ENCODE data around the gene MYOF. TPM values are rescaled to one million over a fixed set of nuclear protein-coding genes. Genes with fewer than 3 reads are reported as not detected.
"Not testable (repeated sequence)": the region's sequence is repeated elsewhere in the genome, so short reads cannot be mapped to it uniquely, and the experiment has no call there.

The MYOF gene
- total RNA-seq, 2 experiments from 2014 or later = 10.4 to 10.5 TPM

GRCh38 chr10:93288679-93289634, 193.2 kb downstream of the MYOF start:
- H3K9me3 Mint-ChIP-seq = no peaks in the 10 kb centered on the region
- H3K4me3 Mint-ChIP-seq = no peak overlapping the region
- H3K4me1 Mint-ChIP-seq (ENCODE audit: low read depth) = no peaks in the 10 kb centered on the region
- CTCF ChIA-PET = interaction anchor here (1.2 to 3.7 kb wide), 3 partner anchors 10 to 173 kb away, joined by 3 to 23 read pairs (median 9); no protein-coding TSS in a partner anchor
- H3K27me3 Mint-ChIP-seq (ENCODE audit: low read depth) = no peaks in the 10 kb centered on the region
- intact Hi-C loops (cut with micrococcal nuclease) = loop anchor here (1.0 to 2.0 kb wide), 6 partner anchors 64 to 404 kb away; partner anchors contain the start of gene MYOF
- peak; percentile 73 for DNase-seq
- H3K27ac Mint-ChIP-seq = peak overlapping the region; percentile 10
- no peaks in the 10 kb centered on the region for H3K36me3 Mint-ChIP-seq (ENCODE audit: low read depth)

- Mint-ChIP-seq H3K4me1 (ENCODE audit: low read depth) (no peaks in the 10 kb centered on the region), H3K36me3 (ENCODE audit: low read depth) (no peaks in the 10 kb centered on the region), H3K4me3 (no peak overlapping the region), H3K9me3 (no peaks in the 10 kb centered on the region), H3K27me3 (ENCODE audit: low read depth) (no peaks in the 10 kb centered on the region), H3K27ac (no peak overlapping the region)
- intact Hi-C loops (cut with micrococcal nuclease) = loop anchor here (2.0 kb wide), 2 partner anchors 65 to 323 kb away; no protein-coding TSS in a partner anchor
- CTCF ChIA-PET = interaction anchor here (0.7 to 1.2 kb wide), 2 partner anchors 171 to 407 kb away, joined by 3 read pairs; no protein-coding TSS in a partner anchor
- DNase-seq = no peak
Measured at GRCh38 chr10:93287775-93288174, 194.4 kb downstream of the MYOF start.

- intact Hi-C loops (cut with micrococcal nuclease); H3K4me1 Mint-ChIP-seq (ENCODE audit: low read depth): not testable (repeated sequence)
- CTCF ChIA-PET = interaction anchor here (0.6 to 1.4 kb wide), 5 partner anchors 11 to 319 kb away, joined by 3 to 6 read pairs (median 4); no protein-coding TSS in a partner anchor
Measured at GRCh38 chr10:93284246-93284645, 197.9 kb downstream of the MYOF start.

GRCh38 chr10:93281367-93281720, 200.8 kb downstream of the MYOF start:
- DNase-seq = no peak
- Mint-ChIP-seq H3K4me1 (ENCODE audit: low read depth) (no peaks in the 10 kb centered on the region), H3K4me3 (no peak overlapping the region), H3K27me3 (ENCODE audit: low read depth) (no peaks in the 10 kb centered on the region), H3K27ac (no peak overlapping the region), H3K36me3 (ENCODE audit: low read depth) (no peaks in the 10 kb centered on the region), H3K9me3 (no peaks in the 10 kb centered on the region)
- intact Hi-C loops (cut with micrococcal nuclease) = no loop called here
- CTCF ChIA-PET = no interaction called here

More at GRCh38 chr10:93284246-93284645, 197.9 kb downstream of the MYOF start:
- H3K9me3 Mint-ChIP-seq; H3K27me3 Mint-ChIP-seq (ENCODE audit: low read depth); H3K27ac Mint-ChIP-seq; DNase-seq; H3K36me3 Mint-ChIP-seq (ENCODE audit: low read depth); H3K4me3 Mint-ChIP-seq: not testable (repeated sequence)

GRCh38 chr10:93280699-93281366, 201.3 kb downstream of the MYOF start:
- CTCF ChIA-PET = no interaction called here

GRCh38 chr10:93280121-93280698, 201.9 kb downstream of the MYOF start:
- Mint-ChIP-seq H3K4me1 (ENCODE audit: low read depth) (no peaks in the 10 kb centered on the region), H3K36me3 (ENCODE audit: low read depth) (no peaks in the 10 kb centered on the region), H3K27me3 (ENCODE audit: low read depth) (no peaks in the 10 kb centered on the region), H3K27ac (no peak overlapping the region), H3K4me3 (no peak overlapping the region), H3K9me3 (no peaks in the 10 kb centered on the region)
- CTCF ChIA-PET = no interaction called here
- DNase-seq = no peak
- intact Hi-C loops (cut with micrococcal nuclease) = no loop called here

More at GRCh38 chr10:93280699-93281366, 201.3 kb downstream of the MYOF start:
- DNase-seq = no peak
- no peak overlapping the region for H3K4me3 Mint-ChIP-seq
- H3K27ac Mint-ChIP-seq = no peak overlapping the region
- no peaks in the 10 kb centered on the region for H3K27me3 Mint-ChIP-seq (ENCODE audit: low read depth)
- no peaks in the 10 kb centered on the region for H3K9me3 Mint-ChIP-seq
- H3K36me3 Mint-ChIP-seq (ENCODE audit: low read depth) = no peaks in the 10 kb centered on the region
- intact Hi-C loops (cut with micrococcal nuclease) = no loop called here
- H3K4me1 Mint-ChIP-seq (ENCODE audit: low read depth) = no peaks in the 10 kb centered on the region

GRCh38 chr10:93277360-93277759, 204.8 kb downstream of the MYOF start:
- DNase-seq = no peak
- intact Hi-C loops (cut with micrococcal nuclease) = no loop called here
- Mint-ChIP-seq H3K36me3 (ENCODE audit: low read depth) (no peaks in the 10 kb centered on the region), H3K27me3 (ENCODE audit: low read depth) (no peaks in the 10 kb centered on the region), H3K27ac (no peak overlapping the region), H3K4me1 (ENCODE audit: low read depth) (no peaks in the 10 kb centered on the region), H3K9me3 (no peaks in the 10 kb centered on the region), H3K4me3 (no peak overlapping the region)
- CTCF ChIA-PET = interaction anchor here (0.8 to 1.5 kb wide), 3 partner anchors 13 to 162 kb away, joined by 3 to 4 read pairs (median 3); no protein-coding TSS in a partner anchor

- CTCF ChIA-PET = no interaction called here
- Mint-ChIP-seq H3K9me3 (peaks cover 4% of the 10 kb centered on the region), H3K4me3 (no peak overlapping the region), H3K27ac (no peak overlapping the region), H3K27me3 (ENCODE audit: low read depth) (no peaks in the 10 kb centered on the region), H3K4me1 (ENCODE audit: low read depth) (no peaks in the 10 kb centered on the region), H3K36me3 (ENCODE audit: low read depth) (no peaks in the 10 kb centered on the region)
- DNase-seq = no peak
- intact Hi-C loops (cut with micrococcal nuclease) = no loop called here
Measured at GRCh38 chr10:93274419-93274818, 207.7 kb downstream of the MYOF start.

GRCh38 chr10:93272884-93273675, 209.1 kb downstream of the MYOF start:
- no peaks in the 10 kb centered on the region for H3K4me1 Mint-ChIP-seq (ENCODE audit: low read depth)
- CTCF ChIA-PET = no interaction called here
- H3K27ac Mint-ChIP-seq = no peak overlapping the region
- no peaks in the 10 kb centered on the region for H3K36me3 Mint-ChIP-seq (ENCODE audit: low read depth)
- H3K4me3 Mint-ChIP-seq = no peak overlapping the region
- intact Hi-C loops (cut with micrococcal nuclease) = no loop called here
- H3K9me3 Mint-ChIP-seq = peaks cover 7% of the 10 kb centered on the region
- no peaks in the 10 kb centered on the region for H3K27me3 Mint-ChIP-seq (ENCODE audit: low read depth)
- no peak for DNase-seq

GRCh38 chr10:93271347-93271746, 210.8 kb downstream of the MYOF start:
- Mint-ChIP-seq H3K36me3 (ENCODE audit: low read depth) (no peaks in the 10 kb centered on the region), H3K27me3 (ENCODE audit: low read depth) (no peaks in the 10 kb centered on the region), H3K27ac (no peak overlapping the region), H3K9me3 (peaks cover 7% of the 10 kb centered on the region), H3K4me1 (ENCODE audit: low read depth) (no peaks in the 10 kb centered on the region), H3K4me3 (no peak overlapping the region)
- intact Hi-C loops (cut with micrococcal nuclease) = no loop called here
- no peak for DNase-seq
- CTCF ChIA-PET = no interaction called here

- Mint-ChIP-seq H3K4me1 (ENCODE audit: low read depth) (no peaks in the 10 kb centered on the region), H3K36me3 (ENCODE audit: low read depth) (no peaks in the 10 kb centered on the region), H3K9me3 (peaks cover 7% of the 10 kb centered on the region), H3K27me3 (ENCODE audit: low read depth) (no peaks in the 10 kb centered on the region), H3K4me3 (no peak overlapping the region), H3K27ac (no peak overlapping the region)
- CTCF ChIA-PET = no interaction called here
- DNase-seq = no peak
- intact Hi-C loops (cut with micrococcal nuclease) = no loop called here
Measured at GRCh38 chr10:93269281-93269680, 212.9 kb downstream of the MYOF start.

GRCh38 chr10:93268021-93268420, 214.1 kb downstream of the MYOF start:
- intact Hi-C loops (cut with micrococcal nuclease) = no loop called here
- H3K27ac Mint-ChIP-seq = no peak overlapping the region
- H3K4me1 Mint-ChIP-seq (ENCODE audit: low read depth) = no peaks in the 10 kb centered on the region
- CTCF ChIA-PET = no interaction called here
- DNase-seq = no peak
- H3K9me3 Mint-ChIP-seq = peaks cover 7% of the 10 kb centered on the region
- H3K4me3 Mint-ChIP-seq = no peak overlapping the region
- H3K27me3 Mint-ChIP-seq (ENCODE audit: low read depth) = no peaks in the 10 kb centered on the region
- H3K36me3 Mint-ChIP-seq (ENCODE audit: low read depth) = no peaks in the 10 kb centered on the region

Measured in activated naive CD4-positive, alpha-beta T cell treated with anti-CD3 and anti-CD28 coated beads for 36 hours (primary cell).